Uterus (tissue), 2 donors: Measurements from ENCODE around the gene IGLON5.

Experiments used
- POLR2A ChIP-seq, 2 donors: fragments of 450-650 bp; IDR thresholded peaks; one replicate each; pipeline ENCODE4 v1.6.1; 2016; ENCODE audit warnings: antibody characterized with exemption in 2 of 2, mild to moderate bottlenecking in 1 of 2, moderate library complexity in 1 of 2
- TF ChIP-seq, protein P1 (sequence below), 4 experiments: fragments of 200-600 bp in 2 of 4; fragments of 450-650 bp in 2 of 4; sonication (generic) in 2 of 4; IDR thresholded peaks; one replicate each; pipeline ENCODE4 v1.5.1; 2016 to 2019; ENCODE audit warnings: antibody characterized with exemption in 4 of 4, mild to moderate bottlenecking in 2 of 4, moderate library complexity in 1 of 4

DNA sequence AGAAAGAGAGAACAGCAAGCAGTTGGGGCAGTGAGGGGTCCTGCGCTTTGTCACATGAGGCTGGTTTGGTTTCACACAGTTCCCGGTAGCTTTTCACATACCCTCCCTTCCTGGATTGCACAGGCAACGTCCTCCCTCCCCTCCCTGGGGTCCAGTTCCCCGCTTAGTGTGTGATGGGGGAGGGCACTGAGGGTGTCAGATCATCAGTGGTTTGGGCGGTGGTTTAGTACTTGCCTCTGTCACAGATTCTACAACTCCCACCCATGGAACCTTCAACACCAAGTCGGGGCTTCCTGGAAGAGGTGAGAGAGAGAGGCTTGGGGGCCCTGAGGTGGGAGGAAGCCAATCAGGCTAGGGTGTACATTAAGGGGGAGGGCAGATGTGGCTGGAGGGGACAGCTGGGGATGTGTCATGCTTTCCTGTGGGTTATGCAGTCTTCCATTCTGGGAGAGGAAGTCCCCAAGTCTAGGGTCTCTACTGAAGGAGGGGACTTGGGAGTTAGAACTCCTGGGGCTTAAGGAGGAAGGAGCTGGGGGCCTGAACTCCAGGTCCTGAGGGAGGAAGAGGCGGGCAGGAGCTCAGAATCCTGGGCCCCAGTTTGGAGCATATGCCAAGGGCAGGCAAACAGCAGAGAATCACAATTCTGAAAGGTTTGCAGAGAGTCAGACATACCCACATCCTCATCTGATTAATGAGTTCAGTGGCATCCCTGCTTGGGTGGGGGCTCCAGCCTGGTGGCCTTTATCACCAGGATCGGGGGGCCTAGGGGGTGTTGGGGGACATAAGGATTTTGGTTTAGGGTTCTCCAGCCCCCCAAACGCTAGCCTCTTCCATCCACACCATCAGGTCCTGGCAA lies 61.4 kb downstream of the IGLON5 start, which contains the start of gene NKG7:
- TF ChIP-seq, protein P1, sequence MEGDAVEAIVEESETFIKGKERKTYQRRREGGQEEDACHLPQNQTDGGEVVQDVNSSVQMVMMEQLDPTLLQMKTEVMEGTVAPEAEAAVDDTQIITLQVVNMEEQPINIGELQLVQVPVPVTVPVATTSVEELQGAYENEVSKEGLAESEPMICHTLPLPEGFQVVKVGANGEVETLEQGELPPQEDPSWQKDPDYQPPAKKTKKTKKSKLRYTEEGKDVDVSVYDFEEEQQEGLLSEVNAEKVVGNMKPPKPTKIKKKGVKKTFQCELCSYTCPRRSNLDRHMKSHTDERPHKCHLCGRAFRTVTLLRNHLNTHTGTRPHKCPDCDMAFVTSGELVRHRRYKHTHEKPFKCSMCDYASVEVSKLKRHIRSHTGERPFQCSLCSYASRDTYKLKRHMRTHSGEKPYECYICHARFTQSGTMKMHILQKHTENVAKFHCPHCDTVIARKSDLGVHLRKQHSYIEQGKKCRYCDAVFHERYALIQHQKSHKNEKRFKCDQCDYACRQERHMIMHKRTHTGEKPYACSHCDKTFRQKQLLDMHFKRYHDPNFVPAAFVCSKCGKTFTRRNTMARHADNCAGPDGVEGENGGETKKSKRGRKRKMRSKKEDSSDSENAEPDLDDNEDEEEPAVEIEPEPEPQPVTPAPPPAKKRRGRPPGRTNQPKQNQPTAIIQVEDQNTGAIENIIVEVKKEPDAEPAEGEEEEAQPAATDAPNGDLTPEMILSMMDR (IDR thresholded peaks at IDR 0.05): no peak
- TF ChIP-seq POLR2A (IDR thresholded peaks at IDR 0.05): no peak
